SIG-M5 (cell line): ENCODE measurements around the gene GPR152.

Experiments used
- DNase-seq: peaks from one replicate; lab custom pipeline; 2025; lab: John Stamatoyannopoulos, UW

Gene GPR152

DNA sequence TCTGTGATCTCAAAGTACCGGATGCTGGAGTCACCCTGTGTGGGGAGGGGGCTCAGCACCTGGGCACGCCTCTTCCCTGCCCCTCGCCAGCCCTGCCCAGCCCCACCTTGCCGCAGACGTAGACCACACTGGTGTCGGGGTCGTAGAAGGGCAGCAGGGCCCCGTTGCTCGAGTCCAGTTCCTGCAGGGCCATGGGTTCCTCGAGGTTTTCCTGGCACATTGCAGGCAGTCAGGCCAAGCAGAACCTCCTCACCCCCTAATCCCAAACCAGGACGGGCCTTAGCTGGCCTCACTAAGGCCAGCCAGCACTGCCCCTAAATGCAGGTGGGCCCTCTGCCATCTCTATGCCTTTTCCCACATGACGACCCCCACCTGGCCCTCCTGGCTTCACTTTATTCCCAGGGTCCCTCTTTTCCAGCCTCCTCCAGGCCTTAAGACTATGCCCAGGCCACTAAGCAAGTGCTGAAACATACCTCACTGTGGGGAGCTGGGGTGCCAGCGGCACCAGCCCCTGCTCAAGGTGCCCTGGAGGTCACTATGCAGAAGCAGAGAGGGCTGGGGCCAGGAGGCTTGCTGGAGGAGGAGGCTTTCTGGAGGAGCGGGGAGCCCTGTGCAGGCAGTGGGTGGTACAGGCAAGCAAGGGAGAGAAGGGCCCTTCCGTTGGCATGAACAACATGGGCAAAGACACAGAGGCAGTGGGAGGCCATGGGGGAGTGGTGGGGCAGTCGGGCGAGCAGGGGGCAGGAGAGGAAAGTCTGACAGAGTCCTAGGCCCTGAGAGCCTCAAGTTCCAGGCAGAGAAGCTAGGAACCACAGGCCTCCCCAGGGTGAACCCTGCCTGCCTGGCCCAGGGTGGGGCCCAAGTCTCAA is 12.1 kb downstream of the GPR152 start:
- DNase-seq: no peak

DNA sequence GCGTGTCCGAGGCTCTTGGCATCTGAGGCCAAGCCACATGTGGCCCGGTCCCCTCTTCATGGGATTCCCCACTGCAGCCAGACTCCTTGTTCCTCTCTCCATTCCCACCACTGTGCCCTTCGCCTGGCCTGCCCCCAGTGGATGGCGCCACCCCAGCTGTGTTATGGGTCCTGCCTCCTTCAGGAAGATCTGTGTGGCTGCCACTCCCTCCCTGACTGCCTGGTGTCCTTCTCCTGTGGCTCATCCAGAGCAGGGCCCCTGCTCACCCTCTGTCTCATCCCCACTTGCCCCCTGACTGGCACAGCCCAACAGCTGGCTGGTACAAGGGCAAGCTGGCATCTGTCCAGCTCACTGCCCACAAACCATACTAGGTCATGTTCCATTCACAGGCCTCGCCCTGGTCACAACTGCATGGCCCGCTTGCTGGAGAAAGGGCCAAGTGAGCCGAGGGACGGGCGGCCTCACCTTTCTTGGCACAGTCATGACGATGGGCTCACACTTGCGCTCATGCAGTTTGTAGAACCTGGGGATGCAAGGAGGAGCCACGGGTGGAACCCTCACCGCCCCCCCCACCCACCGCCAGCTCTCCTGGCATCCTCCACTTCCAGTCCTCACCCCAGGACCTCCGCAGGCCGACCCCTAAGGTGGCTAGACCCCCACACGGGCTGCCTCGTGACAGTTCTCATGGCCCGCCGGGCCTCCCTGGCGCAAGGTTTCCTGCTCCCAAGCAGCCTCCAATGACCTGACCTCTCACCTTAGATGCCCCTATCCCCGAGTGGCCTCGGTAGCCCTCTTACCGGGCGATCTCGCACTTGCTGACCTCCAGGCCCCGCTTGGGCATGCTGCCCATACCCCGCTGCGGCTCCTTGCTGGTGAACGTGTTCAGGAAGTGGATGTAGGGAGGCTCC is 13.0 kb downstream of the GPR152 start:
- no peak for DNase-seq

DNA sequence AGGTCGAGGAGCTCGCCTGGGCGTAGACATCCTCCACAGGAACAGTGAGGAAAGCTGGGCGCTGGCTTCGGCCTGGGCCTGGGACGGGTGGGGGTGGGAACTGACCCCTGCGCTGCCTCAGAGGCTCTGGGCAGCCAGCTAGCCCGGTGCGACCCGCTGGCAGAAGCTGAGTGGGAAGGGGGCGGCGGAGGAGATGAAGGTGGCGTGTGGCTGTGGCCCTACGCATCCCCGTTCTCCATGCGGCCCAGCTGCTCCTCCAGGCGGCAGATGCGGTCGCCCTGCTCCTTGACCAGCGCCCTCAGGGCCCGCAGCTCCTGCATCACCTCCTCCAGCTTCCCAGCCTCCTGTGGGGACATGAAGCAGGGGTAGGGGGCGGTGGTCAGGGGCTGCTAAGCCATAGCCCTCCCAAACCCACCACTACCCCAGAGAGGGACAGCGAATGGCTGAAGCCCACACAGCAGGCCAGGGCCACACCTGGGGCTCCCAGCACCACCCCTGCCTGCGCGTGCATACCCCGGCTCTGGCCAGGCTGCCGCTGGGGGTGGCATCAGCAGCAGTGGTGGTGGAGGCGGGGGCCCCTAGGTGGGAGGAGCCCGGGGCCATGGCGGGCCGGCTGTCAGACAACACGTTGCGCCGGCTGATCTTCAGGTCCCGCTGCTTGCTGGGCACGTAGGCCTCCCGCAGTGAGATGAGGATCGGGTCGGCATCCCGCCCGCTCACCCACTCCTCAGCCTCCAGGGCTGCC is 14.2 kb downstream of the GPR152 start:
- no peak for DNase-seq

DNA sequence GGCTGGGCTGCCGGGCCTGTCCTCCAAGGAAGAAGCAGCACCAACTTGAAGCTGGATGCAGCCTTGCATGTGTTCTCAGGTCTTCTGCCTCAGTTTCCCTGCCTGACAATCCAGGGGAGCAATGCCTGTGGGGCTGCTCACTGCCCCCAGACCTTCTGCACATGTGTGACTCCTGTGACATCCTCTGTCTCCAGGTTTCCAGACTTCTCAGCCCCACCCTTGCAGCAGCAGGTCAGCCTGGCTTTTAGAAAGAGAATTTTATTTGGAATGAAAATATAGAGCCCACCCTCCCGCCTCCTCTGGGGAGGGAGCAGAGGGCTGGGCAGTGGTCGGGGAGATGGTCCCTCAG is 14.7 kb downstream of the GPR152 start:
- no peak for DNase-seq

DNA sequence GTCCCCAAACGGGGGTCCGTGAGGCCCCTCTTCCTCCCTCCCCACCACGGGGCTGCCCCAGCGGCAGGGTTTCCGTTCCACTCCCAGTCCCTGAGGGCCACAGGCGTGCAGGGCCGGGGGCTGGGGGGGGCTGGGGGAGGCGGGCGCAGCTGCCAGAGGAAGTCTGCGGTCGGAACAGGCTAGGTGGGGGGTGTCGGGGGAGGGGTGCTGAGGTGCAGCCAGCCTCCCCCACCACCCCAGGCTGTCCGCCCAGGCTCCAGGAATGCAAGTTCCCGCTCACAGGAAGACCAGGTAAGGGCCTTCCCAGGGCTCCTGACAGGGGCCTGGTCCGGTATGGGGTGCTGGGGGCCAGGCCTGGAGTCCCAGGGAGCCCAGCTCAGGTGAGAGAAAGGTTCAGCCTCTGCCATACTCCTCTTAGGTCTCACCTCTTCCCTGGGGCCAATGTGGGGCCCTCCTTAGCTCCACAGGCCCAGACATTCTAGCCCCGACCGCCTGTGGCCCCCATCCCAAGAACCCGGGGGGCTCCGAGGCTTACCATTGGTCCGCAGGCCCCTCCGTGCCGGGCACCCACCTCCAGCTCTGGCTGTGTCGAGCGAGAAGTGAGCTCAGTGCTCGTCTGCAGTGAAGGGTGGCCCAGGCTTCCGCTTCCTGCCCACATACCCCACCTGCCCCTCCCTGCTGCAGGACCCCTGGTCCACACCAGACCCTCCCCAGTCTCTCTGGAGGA is 15.3 kb downstream of the GPR152 start, which contains the start of gene PTPRCAP:
PTPRCAP (minus strand) TSS at position 601 of the 727 bp plus-strand sequence; CDS start at position 538, 63 bp downstream.
- DNase-seq: no peak

DNA sequence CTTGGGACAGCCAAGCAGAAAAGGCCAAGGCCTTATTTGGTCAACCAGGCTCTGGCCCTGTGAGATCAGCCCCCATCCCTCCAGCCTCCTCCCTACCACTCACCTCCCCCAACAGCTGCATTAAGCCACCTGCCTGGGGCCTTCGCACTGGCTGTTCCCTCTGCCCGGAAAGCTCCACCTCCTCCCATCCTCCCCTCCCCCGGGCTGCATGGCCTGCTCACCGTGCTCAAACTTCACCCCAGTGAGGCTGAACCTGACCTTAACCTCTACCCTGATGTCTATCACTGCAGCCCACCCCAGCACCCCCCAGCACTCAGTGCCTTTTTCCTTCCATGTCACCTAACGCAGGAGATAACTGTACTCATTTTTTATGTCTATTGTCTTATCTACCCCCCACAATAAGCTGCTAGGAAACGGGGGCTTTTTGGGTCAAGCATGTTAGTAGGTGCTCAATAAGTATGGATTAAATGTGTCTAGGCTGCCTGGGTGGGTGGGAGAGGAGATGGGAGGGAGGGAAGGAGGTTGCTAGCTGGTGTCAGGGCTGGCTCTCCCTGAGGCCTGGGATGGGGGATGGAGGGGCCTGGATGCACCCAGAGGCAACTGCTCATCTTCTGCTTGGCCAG is 16.0 kb downstream of the GPR152 start:
- DNase-seq: no peak

DNA sequence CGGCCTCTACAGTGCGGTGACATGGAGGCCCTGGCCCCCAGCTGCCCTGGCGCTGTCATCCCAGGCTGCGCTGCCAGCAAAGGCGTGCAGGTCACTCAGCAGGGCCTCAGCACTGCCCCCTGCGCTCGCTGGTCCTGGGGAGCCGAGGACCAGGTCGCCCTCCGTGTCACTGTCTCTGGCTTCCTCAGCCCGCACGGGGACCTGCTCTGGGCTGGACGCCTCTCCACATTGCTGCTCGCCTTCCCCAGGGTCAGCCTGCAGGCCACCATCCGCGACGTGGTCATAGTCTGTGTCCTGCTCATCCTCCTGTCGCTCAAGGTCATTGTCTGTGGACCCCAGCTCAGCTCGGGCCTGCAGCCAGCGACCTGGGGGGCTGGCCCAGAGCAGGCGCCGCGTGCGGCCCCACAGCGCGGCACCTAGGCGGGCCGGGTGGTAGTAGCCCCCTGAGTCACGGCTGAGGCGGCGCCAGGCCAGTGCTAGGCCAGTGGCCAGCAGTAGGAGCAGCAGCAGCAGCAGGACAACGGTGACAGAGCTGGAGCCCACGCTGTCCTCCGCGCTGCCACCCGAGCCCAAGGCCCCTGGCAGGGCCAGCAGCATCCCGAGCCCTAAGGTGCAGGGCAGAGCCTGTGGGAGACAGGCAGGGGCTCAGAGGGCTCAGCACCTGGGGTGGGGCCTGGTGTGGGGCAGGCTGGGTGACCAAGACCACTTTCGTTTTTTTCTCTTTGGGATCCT is 16.6 kb downstream of the GPR152 start:
- DNase-seq: no peak

DNA sequence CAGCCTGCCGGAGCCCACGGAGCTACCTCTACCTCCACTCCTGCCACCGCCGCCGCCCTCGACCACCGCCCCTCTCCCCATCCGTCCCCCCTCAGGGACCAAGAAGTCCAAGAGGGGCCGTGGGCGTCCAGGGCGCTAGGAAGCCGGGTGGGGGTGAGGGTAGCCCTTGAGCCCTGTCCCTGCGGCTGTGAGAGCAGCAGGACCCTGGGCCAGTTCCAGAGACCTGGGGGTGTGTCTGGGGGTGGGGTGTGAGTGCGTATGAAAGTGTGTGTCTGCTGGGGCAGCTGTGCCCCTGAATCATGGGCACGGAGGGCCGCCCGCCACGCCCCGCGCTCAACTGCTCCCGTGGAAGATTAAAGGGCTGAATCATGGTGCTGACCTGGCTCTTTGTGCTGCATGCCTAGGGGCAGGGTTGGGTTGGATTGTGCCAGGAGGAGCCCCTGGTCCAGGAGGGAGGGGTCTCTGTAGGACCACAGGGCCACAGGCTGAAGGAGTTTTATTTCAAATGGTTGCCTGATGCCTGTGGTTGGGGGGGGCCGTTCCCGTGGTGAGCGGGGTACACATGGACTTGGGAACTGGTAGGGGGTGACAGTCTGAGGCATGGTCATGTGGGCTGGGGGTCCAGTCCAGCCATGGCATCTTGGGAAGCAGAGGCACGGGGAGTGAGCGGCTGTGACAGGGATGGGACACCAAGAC is 17.4 kb downstream of the GPR152 start:
- DNase-seq: no peak

DNA sequence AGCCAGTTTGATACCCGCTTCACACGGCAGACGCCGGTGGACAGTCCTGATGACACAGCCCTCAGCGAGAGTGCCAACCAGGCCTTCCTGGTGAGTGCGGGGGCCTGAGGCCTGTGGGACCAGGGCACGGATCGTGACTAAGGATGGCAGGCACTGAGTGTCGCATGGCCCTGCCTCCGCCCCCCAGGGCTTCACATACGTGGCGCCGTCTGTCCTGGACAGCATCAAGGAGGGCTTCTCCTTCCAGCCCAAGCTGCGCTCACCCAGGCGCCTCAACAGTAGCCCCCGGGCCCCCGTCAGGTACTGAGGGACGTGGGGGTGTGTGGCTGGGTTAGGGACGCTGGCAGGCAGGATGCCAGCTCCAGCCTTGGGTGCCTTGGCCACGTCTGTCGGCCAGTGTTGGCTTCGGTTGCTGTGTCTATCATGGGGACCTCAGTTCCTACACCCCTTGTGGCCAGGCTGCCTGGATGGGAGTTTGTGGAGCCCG is 18.1 kb downstream of the GPR152 start:
- no peak for DNase-seq

DNA sequence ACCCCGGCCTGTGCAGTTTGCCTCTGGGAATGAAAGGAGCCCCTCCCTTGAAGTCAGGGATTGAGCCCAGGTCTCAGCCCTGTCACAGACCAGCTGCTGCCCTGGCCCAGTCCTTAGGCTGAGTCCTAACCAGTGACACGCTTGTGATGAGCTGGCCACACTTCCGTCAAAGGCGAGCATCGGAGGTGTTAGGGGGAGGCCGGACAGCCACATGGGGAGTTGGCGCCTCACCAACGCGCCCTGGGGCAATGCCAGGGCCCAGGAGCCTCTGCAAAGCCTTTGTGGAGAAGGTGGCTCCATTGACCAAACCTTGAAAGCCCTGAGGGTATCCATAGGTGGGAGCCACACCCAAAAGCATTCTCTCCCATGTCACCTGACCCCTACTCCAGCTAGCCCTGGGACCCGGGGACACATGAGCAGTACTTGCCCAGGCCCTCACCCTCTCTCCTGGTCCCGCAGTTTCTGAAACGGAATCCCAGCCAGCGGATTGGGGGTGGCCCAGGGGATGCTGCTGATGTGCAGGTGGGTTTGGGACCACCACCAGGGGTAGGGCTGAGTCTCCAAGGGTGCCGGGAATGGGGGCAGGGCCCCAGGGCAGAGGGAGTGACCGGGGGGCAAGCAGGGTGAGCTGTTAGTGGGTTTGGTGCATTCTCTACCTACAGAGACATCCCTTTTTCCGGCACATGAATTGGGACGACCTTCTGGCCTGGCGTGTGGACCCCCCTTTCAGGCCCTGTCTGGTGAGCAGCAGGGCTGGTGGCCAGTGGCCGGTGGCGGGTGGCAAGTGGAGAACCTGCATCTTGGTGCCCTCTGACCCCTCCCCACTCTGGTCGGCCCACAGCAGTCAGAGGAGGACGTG is 18.8 kb downstream of the GPR152 start:
- no peak for DNase-seq

DNA sequence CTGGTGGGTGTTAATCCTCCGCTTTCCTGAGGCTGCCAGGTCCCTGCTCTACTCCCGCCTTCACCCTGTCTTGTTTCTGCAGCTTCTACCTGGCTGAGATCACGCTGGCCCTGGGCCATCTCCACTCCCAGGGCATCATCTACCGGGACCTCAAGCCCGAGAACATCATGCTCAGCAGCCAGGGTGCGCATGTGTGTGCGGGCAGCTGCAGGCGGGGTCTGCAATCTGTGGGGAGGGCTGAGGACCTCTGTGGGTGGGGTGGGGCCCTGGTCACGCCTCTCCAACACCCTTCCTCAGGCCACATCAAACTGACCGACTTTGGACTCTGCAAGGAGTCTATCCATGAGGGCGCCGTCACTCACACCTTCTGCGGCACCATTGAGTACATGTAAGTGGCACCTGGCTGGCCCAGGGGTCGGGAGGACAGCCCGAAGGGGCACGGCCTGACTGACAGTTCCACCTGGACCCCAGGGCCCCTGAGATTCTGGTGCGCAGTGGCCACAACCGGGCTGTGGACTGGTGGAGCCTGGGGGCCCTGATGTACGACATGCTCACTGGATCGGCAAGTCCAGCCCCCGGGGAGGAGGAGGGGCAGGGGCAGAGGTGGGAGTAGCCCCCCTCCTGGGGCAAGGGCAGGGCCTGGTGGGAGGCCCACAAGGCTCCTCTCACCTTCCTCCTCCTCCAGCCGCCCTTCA is 19.7 kb downstream of the GPR152 start:
- no peak for DNase-seq

DNA sequence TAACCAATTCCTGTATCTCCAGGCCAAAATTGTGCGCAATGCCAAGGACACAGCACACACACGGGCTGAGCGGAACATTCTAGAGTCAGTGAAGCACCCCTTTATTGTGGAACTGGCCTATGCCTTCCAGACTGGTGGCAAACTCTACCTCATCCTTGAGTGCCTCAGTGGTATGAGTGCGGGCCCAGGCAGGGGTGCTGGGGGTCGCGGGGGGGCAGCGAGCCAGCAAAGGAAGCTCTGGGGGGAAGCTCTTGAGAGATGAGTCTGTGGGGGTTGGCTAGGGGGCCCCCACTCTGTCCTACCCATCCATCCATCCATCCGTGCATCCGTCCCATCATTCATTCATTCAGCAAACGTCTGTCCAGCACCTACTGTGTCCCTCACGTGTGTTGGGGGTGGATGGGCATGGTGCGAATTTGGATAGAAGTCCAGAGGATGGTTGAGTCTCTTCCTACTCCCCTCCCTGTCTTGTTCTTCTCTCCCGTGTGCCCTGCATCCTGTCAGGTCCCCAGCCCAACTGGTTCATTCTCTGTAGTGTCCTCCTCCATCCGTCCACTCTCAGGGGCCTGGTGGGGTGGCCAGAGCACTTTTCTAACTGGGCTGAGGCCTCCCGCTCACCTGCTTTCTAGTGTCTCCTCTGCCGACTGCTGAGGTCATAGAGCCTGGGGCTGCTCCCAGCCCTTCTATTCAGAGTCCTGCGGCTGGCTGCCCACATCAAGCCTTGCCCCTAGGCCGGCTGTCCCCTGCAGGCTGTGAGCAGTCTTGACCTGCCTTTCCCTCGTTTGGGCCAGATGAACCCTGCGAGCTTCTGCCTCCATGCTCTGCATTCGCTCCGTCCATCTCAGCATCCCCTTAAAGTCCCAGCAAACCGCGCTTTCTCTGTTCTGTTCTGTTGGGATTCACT is 20.9 kb downstream of the GPR152 start:
- DNase-seq: no peak

DNA sequence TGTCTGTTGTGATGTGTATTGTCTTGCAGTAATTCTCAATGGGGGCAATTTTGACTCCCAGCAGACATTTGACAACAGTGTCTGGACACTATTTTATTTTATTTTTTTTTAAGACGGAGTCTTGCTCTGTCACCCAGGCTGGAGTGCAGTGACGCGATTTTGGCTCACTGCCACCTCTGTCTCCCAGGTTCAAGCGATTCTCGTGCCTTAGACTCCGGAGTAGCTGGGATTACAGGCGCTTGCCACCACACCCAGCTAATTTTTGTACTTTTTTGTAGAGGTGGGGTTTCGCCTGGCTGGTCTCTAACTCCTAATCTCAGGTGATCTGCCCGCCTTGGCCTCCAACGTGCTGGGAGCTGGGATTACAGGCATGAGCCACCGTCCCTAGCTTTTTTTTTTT is 22.8 kb downstream of the GPR152 start:
- DNase-seq: no peak

DNA sequence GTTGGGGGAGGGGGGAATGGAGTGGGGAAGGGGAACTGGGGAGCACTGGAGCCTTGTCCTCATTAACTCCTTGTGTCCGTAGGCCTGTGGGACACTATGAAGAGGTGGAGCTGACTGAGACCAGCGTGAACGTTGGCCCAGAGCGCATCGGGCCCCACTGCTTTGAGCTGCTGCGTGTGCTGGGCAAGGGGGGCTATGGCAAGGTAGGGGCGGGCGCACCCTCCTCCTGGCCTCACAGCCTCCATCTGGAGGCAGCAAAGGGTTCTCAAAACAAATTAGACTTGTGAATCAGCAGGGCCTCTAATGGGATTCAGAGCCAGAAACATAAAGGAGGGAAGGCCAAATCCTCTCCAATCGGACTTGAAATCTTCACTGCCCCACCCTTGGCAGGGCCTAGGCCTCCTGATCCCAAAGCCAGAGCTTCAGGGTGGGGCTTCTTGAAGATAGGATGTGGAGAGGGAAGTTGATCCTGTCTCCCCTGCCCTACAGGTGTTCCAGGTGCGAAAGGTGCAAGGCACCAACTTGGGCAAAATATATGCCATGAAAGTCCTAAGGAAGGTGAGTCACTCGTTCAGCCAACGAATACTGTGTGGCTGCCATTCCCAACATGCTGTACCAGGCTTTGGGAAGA is 23.4 kb downstream of the GPR152 start:
- DNase-seq: no peak

DNA sequence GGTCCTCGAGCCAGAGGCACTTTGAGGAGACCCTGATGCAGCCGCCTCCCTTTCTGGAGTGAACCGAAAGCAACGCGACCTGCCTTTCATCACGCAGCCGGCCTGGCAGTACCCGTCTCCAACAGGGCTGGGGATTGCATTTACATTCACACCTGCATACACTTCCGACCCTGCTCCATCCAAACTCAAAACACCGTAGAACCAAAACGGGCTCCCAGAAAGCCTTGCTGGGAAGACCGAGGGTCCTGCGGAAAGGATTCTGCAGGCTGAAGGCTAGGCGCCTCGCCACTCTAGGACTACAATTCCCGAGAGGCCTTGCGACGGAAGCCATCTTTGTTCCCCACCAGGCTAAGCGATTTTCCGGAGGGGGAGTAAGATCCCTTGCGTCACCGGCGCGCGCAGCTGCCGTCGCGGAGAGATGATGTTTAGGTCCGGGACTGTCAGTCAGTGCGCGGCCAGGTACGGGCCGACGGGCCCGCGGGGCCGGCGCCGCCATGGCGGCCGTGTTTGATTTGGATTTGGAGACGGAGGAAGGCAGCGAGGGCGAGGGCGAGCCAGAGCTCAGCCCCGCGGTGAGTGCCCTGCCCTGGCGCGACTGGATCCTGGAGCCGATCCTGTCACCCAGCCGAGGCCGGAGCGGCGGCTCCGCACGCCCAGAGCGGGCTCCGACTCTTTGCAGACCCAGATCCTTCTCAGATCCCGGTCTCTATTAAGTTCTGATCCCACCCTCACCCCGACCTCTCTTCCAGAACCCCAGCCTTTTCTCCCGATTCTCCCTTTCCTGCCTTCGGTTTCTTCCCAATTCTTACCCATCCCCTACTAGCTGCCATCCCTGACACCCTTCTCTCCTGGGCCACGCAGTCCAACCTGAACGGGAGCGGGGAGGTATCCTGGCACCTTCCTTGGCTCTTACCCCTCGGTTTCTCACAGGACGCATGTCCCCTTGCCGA is 24.2 kb downstream of the GPR152 start, which contains the start of gene RPS6KB2:
RPS6KB2 (plus strand) TSS at position 443 of the 950 bp plus-strand sequence; CDS start at position 495, 52 bp downstream.
- DNase-seq: peak; percentile 26
